Hepatocyte (in vitro differentiated cells): ENCODE data around the gene SLC44A5. TPM values are rescaled to one million over a fixed set of nuclear protein-coding genes. Genes with fewer than 3 reads are reported as not detected.

ENCODE experiments used
- DNase-seq: peaks from one replicate; pipeline ENCODE4 v3.0.0-alpha.2; 2016; ENCODE audit warnings: low spot score
- H2AFZ ChIP-seq: fragments of 200-600 bp; sonication (generic); 2 replicates; pipeline ENCODE4 v1.6.0; 2016; ENCODE audit warnings: antibody characterized with exemption, mild to moderate bottlenecking
- H3K27ac ChIP-seq: fragments of 200-600 bp; sonication (generic); 2 replicates; pipeline ENCODE4 v1.5.1; 2016; ENCODE audit warnings: mild to moderate bottlenecking
- H3K27me3 ChIP-seq: fragments of 200-600 bp; sonication (generic); 2 replicates; pipeline ENCODE4 v1.6.1; 2016
- H3K36me3 ChIP-seq: fragments of 200-600 bp; sonication (generic); replicated peaks from 2 replicates; pipeline ENCODE4 v1.5.1; 2016; ENCODE audit warnings: low read depth; ENCODE audit not compliant: insufficient read depth
- H3K4me1 ChIP-seq: fragments of 200-600 bp; sonication (generic); 2 replicates; pipeline ENCODE4 v1.5.1; 2016; ENCODE audit warnings: mild to moderate bottlenecking, moderate library complexity; ENCODE audit not compliant: insufficient read depth
- H3K4me2 ChIP-seq: fragments of 200-600 bp; sonication (generic); 2 replicates; pipeline ENCODE4 v1.6.0; 2016
- H3K4me3 ChIP-seq: fragments of 200-600 bp; sonication (generic); 2 replicates; pipeline ENCODE4 v1.5.1; 2016; ENCODE audit warnings: mild to moderate bottlenecking
- H3K79me2 ChIP-seq: fragments of 200-600 bp; sonication (generic); 2 replicates; pipeline ENCODE4 v1.6.0; 2017; ENCODE audit warnings: mild to moderate bottlenecking
- H3K9me2 ChIP-seq: fragments of 200-600 bp; sonication (generic); replicated peaks from 2 replicates; pipeline ENCODE4 v1.6.0; 2017; ENCODE audit warnings: mild to moderate bottlenecking; ENCODE audit not compliant: insufficient read depth
- H3K9me3 ChIP-seq: fragments of 200-600 bp; sonication (generic); 2 replicates; pipeline ENCODE4 v1.5.1; 2016; ENCODE audit warnings: low read depth, mild to moderate bottlenecking
- H4K20me1 ChIP-seq: fragments of 200-600 bp; sonication (generic); 2 replicates; pipeline ENCODE4 v1.6.0; 2016; ENCODE audit warnings: mild to moderate bottlenecking; ENCODE audit not compliant: insufficient read depth, poor library complexity, severe bottlenecking
- CTCF ChIP-seq: fragments of 200-600 bp; sonication (generic); IDR thresholded peaks from 2 replicates; pipeline ENCODE4 v1.5.1; 2016; ENCODE audit warnings: antibody characterized with exemption, mild to moderate bottlenecking; ENCODE audit not compliant: poor library complexity
- EZH2 ChIP-seq: fragments of 200-600 bp; sonication (generic); IDR thresholded peaks from 2 replicates; pipeline ENCODE4 v1.6.1; 2016; ENCODE audit warnings: antibody characterized with exemption, mild to moderate bottlenecking, borderline replicate concordance
- EZH2phosphoT487 ChIP-seq: fragments of 200-600 bp; sonication (generic); IDR thresholded peaks from one replicate; pipeline ENCODE4 v1.6.1; 2018; ENCODE audit warnings: antibody characterized with exemption, mild to moderate bottlenecking, low read depth, moderate library complexity; ENCODE audit not compliant: unreplicated experiment, severe bottlenecking
- WGBS: methylation state at CpG from one replicate; pipeline ENCODE4 v1.1.6; 2016; ENCODE audit warnings: low lambda C conversion rate; ENCODE audit errors: missing lambda C conversion rate; 5-methylcytosine and 5-hydroxymethylcytosine counted together
- polyA plus RNA-seq: library from polyadenylated mRNA; unstranded; fragments of >200 nt; fragmentation: Nextera tagmentation; extraction: Ambion mirVana; gene quantifications from 2 replicates; pipeline ENCODE4 v1.2.1, GENCODE V29; 2016
- total RNA-seq: library from RNA; depleted of rRNA; stranded (reverse); fragments of >200 nt; gene quantifications from 2 replicates; pipeline ENCODE4 v1.2.3, GENCODE V29; 2014

The SLC44A5 gene
- total and polyA plus RNA-seq, 2 experiments from 2014 or later = 2.1 to 4.8 TPM

- no peaks in the 10 kb centered on the region for H3K9me3 ChIP-seq
- H4K20me1 ChIP-seq = no peaks in the 10 kb centered on the region
- no peak for DNase-seq
- H3K36me3 ChIP-seq = no peaks in the 10 kb centered on the region
- H3K4me2 ChIP-seq = no peak overlapping the region
- H3K79me2 ChIP-seq = no peaks in the 10 kb centered on the region
- no peak overlapping the region for H2AFZ ChIP-seq
- TF ChIP-seq CTCF (no peak), EZH2 (no peak), EZH2phosphoT487 (no peak)
- 59% methylated on average over 2 of the region's 2 CpGs for WGBS
- H3K9me2 ChIP-seq = no peaks in the 10 kb centered on the region
- no peaks in the 10 kb centered on the region for H3K4me1 ChIP-seq
- no peaks in the 10 kb centered on the region for H3K27me3 ChIP-seq
- H3K4me3 ChIP-seq = no peak overlapping the region
- H3K27ac ChIP-seq = no peak overlapping the region
Observed at GRCh38 chr1:75579046-75579445, 31.9 kb downstream of the SLC44A5 start.

GRCh38 chr1:75575837-75576236, 35.1 kb downstream of the SLC44A5 start:
- 85% methylated on average over 3 of the region's 3 CpGs for WGBS
- Histone ChIP-seq H3K9me2 (no peaks in the 10 kb centered on the region), H3K36me3 (no peaks in the 10 kb centered on the region), H3K27ac (no peak overlapping the region), H4K20me1 (no peaks in the 10 kb centered on the region), H3K27me3 (no peaks in the 10 kb centered on the region), H3K4me1 (no peaks in the 10 kb centered on the region), H2AFZ (no peak overlapping the region), H3K79me2 (no peaks in the 10 kb centered on the region), H3K9me3 (no peaks in the 10 kb centered on the region), H3K4me3 (no peak overlapping the region), H3K4me2 (no peak overlapping the region)
- no peak for DNase-seq
- TF ChIP-seq EZH2 (no peak), EZH2phosphoT487 (no peak), CTCF (no peak)

GRCh38 chr1:75567191-75567590, 43.7 kb downstream of the SLC44A5 start:
- Histone ChIP-seq H3K9me3 (no peaks in the 10 kb centered on the region), H3K79me2 (no peaks in the 10 kb centered on the region), H3K27ac (no peak overlapping the region), H3K4me1 (no peaks in the 10 kb centered on the region), H3K4me3 (no peak overlapping the region), H2AFZ (no peak overlapping the region), H3K9me2 (no peaks in the 10 kb centered on the region), H4K20me1 (no peaks in the 10 kb centered on the region), H3K36me3 (no peaks in the 10 kb centered on the region), H3K4me2 (no peak overlapping the region), H3K27me3 (no peaks in the 10 kb centered on the region)
- DNase-seq = no peak
- TF ChIP-seq EZH2phosphoT487 (no peak), CTCF (no peak), EZH2 (no peak)
- 95% methylated on average over 1 of the region's 1 CpG for WGBS

GRCh38 chr1:75559800-75560199, 51.1 kb downstream of the SLC44A5 start:
- Histone ChIP-seq H3K4me2 (peak overlapping the region; percentile 40), H2AFZ (no peak overlapping the region), H3K4me3 (no peak overlapping the region), H4K20me1 (no peaks in the 10 kb centered on the region), H3K27ac (no peak overlapping the region), H3K9me3 (no peaks in the 10 kb centered on the region), H3K36me3 (no peaks in the 10 kb centered on the region), H3K27me3 (no peaks in the 10 kb centered on the region), H3K9me2 (no peaks in the 10 kb centered on the region), H3K79me2 (no peaks in the 10 kb centered on the region), H3K4me1 (no peaks in the 10 kb centered on the region)
- no peak for DNase-seq
- no peak for TF ChIP-seq EZH2
- TF ChIP-seq CTCF = no peak
- TF ChIP-seq EZH2phosphoT487 = no peak
